GM18502 (cell line): ENCODE measurements around the gene UXS1.
"Not testable (repeated sequence)": the region's sequence is repeated elsewhere in the genome, so short reads cannot be mapped to it uniquely, and the experiment has no call there.

Experiments used
- ATAC-seq: cut with Tn5 transposase; IDR thresholded peaks from one replicate; pipeline ENCODE4 v1.9.1; 2021; ENCODE audit warnings: mild to moderate bottlenecking; ENCODE audit not compliant: unreplicated experiment, poor library complexity

The UXS1 gene

DNA sequence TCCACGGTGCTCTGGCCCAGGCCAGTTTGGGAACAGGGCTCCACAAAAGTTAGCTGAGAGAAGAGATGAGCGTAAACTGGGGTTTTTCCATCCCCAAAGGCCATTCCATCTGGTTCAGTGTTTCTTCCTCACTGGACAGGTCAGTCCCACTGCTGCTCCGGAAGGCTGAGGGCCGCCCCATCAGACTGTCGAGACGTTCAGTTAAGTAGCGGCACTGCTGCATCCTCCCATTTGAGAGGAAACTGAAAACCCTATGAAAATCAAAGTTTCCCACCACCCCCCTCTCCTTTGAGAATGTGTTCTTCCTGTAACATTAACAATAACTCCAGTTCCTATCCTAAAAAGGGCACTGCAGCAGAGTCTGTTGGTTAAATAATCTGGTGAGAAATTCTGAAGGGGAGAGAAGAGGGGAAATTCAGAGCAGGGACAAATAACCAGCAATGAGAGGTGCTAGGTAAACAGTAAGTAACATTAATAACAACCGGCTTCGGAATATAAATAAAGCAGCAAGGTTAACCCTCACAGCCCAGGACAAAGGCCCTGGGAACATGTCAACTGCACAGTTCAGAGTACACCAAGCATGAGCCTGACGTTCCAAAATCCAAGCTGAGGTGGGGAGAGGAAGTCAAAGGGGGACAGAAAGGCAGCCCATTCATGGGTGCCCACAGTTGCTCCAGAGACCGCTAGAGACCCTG is 55.4 kb downstream of the UXS1 start:
- ATAC-seq: peak; percentile 12

DNA sequence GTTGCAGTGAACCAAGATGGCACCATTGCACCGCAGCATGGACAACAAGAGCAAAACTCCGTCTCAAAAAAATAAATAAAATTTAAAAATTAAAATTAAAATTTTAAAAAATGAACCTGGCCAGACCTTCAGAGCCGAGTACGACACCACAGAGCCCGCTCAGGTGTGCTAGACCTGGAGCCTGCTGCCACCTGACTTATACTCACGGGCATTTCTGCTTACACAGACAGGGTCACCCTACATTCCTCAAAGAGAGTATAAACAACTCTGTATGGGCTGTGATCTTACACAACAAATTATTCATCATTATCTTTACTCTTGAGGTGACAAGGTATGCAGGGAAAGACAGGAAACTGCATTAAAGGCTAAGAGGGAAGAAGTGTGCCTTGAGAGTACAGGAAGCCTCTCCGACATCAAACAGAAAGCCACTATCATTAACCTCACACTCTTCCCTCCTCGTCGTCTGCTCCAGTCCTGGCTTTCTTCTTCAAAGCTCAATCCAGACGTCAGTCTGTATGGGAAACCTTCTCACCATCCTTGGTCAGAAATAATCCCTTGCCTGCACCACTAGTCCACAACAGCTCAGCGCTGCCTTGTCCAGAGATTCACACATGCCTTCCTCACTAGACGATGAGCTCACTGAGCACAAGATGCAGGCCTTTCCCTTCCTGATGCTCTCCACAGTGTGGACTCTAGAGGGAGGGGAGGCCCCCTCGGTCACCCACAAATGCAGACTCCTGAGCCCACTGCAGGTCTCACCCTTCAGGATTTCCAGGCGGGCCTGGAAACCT is 56.2 kb downstream of the UXS1 start:
- ATAC-seq: no peak

DNA sequence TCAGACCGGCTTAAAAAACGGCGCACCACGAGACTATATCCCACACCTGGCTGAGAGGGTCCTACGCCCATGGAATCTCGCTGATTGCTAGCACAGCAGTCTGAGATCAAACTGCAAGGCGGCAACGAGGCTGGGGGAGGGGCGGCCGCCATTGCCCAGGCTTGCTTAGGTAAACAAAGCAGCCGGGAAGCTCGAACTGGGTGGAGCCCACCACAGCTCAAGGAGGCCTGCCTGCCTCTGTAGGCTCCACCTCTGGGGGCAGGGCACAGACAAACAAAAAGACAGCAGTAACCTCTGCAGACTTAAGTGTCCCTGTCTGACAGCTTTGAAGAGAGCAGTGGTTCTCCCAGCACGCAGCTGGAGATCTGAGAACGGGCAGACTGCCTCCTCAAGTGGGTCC is 62.9 kb downstream of the UXS1 start:
- ATAC-seq: not testable (repeated sequence)

DNA sequence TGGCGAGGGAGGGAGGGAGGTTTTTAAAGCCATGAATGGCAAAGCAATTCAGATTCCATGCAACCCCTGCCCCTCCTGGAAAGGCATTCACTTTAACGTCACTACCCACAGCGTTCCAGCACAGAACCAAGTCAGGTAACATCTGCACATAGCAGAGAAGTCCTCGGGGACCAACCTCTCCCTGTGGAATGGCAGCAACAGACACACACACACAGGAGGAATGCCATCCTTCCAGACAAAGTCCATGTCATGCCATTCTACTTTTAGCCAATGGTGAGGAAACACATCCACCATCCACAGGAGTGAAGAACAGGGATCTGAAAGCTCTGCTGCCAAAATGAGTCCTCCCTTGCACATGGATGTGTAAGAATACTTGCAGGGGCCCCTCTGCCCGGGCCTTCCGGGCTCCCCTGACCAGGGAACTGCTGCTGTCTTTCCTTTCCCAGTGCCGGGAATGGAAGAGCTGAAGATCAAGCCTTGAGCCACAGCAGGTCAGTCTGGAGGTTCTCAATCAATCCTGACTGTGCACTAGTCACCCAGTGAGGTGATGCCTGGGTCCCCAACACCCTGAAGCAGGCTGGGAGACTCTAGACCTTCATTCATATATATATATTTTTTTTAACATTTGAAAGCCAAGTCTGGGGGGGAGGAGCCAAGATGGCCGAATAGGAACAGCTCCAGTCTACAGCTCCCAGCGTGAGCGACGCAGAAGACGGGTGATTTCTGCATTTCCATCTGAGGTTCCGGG is 63.7 kb downstream of the UXS1 start:
- ATAC-seq: no peak

- ATAC-seq: no peak
Observed at GRCh38 chr2:106129592-106129991, 64.5 kb downstream of the UXS1 start.

DNA sequence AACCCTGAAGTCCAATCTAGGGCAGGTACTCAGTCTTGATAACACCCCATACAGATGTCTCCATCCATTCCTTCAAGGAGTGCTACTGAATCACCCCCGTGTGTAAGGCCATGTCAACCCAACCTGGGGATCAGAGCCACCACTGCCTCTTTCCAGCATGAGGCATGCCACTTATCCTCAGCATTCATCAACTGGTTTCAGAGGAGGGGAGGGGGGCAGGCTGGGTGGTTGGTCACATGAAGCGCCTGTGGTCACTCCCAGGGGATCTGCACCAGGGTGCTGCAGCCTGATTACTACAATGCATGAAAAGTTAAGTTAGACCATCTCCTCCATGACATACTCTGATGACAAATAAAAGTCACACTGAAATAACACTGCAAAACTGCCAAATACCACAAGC is 65.0 kb downstream of the UXS1 start:
- no peak for ATAC-seq

- no peak for ATAC-seq
Observed at GRCh38 chr2:106127776-106128268, 66.3 kb downstream of the UXS1 start.

GRCh38 chr2:106127282-106127771 is 66.8 kb downstream of the UXS1 start:
- ATAC-seq: no peak

GRCh38 chr2:106126705-106127281 is 67.3 kb downstream of the UXS1 start:
- ATAC-seq: no peak

DNA sequence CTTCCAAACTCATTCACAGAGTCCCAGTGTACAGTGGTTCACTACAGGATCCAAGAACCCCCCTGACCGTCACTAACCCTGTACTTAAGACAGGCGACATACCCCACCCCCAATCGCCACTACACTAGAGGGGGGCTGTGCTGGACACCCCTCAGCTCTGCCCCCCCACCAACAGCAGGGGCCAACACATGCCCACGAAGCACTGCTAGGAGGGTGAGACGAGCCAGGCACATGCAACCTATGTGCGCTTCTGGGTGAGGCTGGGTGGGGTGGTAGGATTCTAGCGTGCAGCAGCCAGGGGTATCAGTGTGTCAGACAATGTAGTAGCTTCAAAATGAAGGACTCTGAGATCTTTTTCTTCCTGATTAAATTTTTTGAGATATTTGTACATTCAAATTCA is 67.8 kb downstream of the UXS1 start:
- ATAC-seq: no peak

DNA sequence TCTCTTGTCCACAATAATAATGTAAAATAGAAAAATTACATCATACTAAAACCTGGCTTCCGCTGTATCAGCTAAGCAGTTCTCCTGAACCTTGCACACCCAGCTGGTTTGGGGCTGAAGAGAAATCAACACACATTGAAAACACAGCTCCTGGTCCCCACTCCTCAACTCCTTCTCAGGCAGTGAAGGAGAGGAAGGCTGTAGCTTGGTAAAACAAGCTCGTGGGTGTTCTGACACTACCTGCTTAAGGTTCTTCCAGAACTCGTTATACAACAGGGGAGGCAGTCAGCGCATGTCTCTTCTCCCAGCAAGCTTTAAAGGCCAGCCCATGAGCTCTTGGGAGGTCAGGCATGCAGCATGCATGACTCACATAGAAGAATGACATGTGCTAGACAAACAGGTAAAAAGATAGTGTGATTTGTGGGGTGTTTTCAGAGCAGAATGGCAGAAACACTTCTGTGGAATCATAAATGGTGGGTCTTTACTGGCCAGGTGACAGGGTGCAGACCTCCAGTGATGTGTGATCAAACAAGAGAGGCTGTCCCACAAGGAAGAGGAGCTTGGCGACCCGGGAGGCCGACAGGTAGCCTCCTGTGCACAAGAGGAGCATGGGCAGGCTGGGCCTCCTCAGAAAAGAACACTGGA is 69.1 kb downstream of the UXS1 start:
- ATAC-seq: no peak

- no peak for ATAC-seq
Observed at GRCh38 chr2:106124106-106124756, 69.9 kb downstream of the UXS1 start.

GRCh38 chr2:106122157-106122556 is 71.9 kb downstream of the UXS1 start:
- no peak for ATAC-seq

- no peak for ATAC-seq
Observed at GRCh38 chr2:106120432-106120831, 73.7 kb downstream of the UXS1 start.

- ATAC-seq: no peak
Observed at GRCh38 chr2:106119074-106119473, 75.0 kb downstream of the UXS1 start.

DNA sequence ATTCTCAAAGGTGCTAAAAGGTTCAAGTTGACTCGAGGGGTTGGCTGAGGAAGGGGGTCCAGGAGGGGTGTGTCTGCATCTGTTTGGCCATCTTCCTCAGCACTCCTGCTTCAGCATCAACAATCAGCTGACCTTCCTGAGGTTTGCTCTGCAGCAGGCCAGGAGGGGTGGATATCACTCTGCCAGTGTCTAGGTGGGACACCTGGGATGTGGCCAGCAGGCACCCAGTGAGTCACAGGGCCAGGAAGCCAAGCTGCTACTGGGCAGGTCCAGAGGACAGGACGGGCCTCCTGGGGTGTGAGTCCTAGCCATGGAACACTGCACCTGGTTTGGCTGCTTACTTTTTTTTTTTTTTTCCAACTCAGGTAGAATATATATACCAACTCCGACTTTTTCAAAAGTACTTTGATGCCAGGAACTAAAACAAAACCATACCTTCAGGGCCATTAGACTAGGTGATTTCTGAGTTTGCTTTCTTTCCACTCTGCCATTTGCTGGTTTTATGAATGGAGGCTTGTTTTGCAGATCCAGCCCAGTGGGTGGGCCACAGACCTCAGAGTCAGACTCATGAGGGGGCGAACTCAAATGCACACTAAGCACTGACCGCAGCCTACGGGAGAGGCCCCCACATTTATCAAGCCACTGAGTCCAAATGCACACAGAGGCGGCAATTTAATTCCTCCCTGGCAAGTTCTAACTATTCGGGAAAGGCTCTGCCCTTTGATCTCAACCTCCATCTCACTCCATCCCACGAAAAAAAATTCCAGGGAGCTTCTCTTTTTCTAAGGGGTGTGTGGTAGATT is 76.0 kb downstream of the UXS1 start:
- no peak for ATAC-seq

- ATAC-seq: no peak
Observed at GRCh38 chr2:106117347-106117746, 76.8 kb downstream of the UXS1 start.

DNA sequence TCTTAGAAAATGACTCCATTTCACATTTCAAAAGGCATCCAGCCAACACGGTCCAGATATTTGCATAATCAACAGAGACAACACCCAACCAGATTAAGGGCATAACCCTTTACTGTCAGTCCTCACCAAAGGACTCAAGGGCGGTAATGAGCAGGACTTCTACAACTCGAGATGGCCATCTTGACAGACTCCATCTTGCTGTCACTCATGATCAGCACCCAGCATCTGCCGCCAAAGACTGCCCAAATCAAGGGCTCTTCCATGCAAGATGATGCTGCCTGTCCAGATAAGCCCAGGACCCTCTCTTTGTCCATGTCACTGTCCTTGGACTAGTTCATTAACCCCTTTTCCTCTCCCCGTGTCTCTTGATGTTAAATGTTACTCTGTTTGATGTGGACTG is 77.9 kb downstream of the UXS1 start:
- no peak for ATAC-seq

DNA sequence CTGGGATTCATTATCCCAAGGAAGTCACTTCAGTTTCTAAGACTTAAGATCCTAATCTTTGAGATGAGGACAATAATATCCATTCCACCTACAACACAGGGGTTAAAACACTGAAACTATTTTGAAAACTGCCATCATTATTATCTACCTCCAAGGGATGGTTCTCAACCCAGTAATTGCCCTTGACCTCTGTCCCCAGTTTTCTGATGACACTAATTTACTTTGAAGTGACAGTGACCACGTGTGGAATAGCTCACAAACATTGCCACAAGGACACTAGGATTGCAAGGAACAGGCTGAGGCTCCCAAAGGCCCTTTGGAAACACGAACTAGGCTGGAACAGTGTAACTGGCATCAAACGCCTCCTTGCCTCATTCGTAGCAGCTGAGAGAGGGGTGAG is 78.4 kb downstream of the UXS1 start:
- no peak for ATAC-seq
